Measurements from ENCODE around the gene NFATC2IP.

The NFATC2IP gene

DNA sequence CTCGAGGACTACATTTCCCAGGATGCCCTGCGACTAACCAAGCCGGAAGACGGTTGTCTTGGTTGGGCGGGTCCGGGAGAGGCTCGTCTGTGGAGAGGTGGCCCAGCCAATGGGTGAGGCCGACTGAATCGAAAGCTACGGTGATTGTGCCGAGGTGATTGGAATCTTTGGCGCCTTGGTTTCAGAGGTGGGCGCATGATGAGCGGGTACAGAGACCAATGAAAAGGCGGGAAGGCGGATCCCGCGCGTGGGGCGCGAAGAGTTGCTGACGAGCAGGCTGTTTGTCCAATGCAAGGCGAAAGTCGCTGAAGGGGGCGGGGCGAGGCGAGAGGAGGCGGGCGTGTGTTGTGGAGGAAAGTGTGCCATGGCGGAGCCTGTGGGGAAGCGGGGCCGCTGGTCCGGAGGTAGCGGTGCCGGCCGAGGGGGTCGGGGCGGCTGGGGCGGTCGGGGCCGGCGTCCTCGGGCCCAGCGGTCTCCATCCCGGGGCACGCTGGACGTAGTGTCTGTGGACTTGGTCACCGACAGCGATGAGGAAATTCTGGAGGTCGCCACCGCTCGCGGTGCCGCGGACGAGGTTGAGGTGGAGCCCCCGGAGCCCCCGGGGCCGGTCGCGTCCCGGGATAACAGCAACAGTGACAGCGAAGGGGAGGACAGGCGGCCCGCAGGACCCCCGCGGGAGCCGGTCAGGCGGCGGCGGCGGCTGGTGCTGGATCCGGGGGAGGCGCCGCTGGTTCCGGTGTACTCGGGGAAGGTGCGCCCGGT is at the start of gene NFATC2IP:
TSS of gene NFATC2IP (plus strand) at position 290 of the 762 bp plus-strand sequence. CDS start at position 365, 75 bp downstream.
- Mint-ChIP-seq H3K4me3 (peak within 1 kb of the TSS; percentile 97), H3K36me3 (ENCODE audit: low read depth) (peaks cover 51% of the 10 kb centered on the region), H3K27ac (peak within 1 kb of the TSS; percentile 97), H3K9me3 (no peaks in the 10 kb centered on the region), H3K4me1 (ENCODE audit: low read depth) (peaks cover 33% of the 10 kb centered on the region), H3K27me3 (no peaks in the 10 kb centered on the region)
- peak; percentile 100 for DNase-seq

DNA sequence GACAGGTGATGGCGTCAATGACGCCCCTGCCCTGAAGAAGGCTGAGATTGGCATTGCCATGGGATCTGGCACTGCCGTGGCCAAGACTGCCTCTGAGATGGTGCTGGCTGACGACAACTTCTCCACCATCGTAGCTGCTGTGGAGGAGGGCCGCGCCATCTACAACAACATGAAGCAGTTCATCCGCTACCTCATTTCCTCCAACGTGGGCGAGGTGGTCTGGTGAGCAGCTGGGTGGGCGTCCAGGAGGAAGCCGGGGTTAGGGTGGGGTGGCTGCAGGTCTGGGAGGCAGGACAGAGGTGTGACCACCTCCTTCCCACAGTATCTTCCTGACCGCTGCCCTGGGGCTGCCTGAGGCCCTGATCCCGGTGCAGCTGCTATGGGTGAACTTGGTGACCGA is 48.9 kb upstream of the NFATC2IP start:
- H3K9me3 Mint-ChIP-seq, result no peaks in the 10 kb centered on the region
- H3K4me3 Mint-ChIP-seq, result no peak overlapping the region
- no peaks in the 10 kb centered on the region for H3K27me3 Mint-ChIP-seq
- no peak for DNase-seq
- H3K27ac Mint-ChIP-seq, result no peak overlapping the region
- H3K36me3 Mint-ChIP-seq (ENCODE audit: low read depth), result peaks cover 8% of the 10 kb centered on the region
- H3K4me1 Mint-ChIP-seq (ENCODE audit: low read depth), result peaks cover 3% of the 10 kb centered on the region

DNA sequence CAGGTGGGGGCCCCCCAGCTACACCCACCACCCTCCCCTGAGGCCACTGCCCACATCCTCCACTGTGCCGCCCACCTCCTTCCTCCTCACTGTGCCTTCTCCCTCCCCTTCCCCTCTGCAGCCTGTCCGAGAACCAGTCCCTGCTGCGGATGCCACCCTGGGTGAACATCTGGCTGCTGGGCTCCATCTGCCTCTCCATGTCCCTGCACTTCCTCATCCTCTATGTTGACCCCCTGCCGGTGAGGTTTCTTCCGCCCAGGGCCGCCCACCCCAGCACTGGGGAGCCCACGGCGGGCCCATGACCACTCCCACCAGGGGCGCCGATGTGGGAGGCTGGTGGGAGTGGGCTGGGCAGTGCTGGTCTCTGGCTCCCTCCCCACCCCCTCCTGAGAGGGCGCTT is 47.8 kb upstream of the NFATC2IP start:
- Mint-ChIP-seq H3K27ac (no peak overlapping the region), H3K9me3 (no peaks in the 10 kb centered on the region), H3K4me1 (ENCODE audit: low read depth) (peaks cover 3% of the 10 kb centered on the region), H3K36me3 (ENCODE audit: low read depth) (peaks cover 10% of the 10 kb centered on the region), H3K4me3 (no peak overlapping the region), H3K27me3 (no peaks in the 10 kb centered on the region)
- DNase-seq, result no peak

DNA sequence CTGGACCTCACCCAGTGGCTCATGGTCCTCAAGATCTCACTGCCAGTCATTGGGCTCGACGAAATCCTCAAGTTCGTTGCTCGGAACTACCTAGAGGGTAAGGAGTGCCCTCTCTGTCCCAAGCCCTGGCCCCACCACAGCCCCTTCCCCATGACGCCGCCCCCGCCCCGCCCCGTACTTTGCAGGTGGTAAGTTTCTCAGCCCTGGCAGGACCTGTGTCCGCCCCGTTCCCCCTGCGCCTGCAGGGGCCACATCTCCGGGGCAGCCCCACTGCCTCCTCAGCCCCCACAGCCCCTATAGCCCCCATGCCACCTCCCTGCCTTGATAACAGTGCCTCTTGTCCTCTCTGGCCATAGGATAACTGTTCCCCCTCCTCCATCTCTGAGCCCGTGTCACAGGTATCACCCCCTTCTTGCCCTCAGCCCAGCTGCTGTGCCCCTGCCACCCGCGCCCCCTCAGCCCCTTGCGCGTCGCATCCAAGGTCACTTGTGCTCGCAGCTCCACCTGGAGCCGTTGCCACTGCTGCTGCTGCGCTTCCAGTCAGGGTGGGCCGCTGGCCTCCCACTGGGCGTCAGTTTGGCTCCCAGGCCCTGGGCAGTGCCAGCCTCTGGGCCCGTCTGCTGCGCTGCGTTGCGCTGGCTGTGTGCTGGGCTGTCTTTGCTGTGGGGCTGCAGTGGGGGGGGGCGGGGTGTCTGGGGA is 47.2 kb upstream of the NFATC2IP start:
- no peaks in the 10 kb centered on the region for H3K27me3 Mint-ChIP-seq
- H3K27ac Mint-ChIP-seq, result no peak overlapping the region
- DNase-seq, result no peak
- no peaks in the 10 kb centered on the region for H3K9me3 Mint-ChIP-seq
- H3K36me3 Mint-ChIP-seq (ENCODE audit: low read depth), result peaks cover 14% of the 10 kb centered on the region
- peaks cover 3% of the 10 kb centered on the region for H3K4me1 Mint-ChIP-seq (ENCODE audit: low read depth)
- H3K4me3 Mint-ChIP-seq, result no peak overlapping the region

DNA sequence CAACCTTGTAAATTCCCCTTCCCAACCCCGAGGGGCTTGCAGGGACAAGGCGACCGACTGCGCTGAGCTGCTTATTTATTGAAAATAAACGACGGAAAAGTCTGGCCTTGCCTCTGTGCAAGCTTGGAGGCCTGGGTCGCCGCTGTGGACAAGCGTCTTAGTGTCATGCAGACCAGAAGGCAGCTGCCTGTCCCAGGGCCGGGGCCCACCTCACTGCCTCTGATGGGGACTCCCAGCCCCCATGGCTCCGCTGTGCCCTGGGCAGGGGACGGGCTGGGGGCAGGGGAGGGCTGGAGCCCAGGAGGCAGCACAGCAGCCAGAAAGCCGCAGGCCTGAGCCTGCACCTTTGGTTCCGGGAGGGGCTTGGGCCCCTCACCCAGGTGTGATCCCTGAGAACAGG is 46.4 kb upstream of the NFATC2IP start:
- no peak overlapping the region for H3K4me3 Mint-ChIP-seq
- H3K4me1 Mint-ChIP-seq (ENCODE audit: low read depth), result peaks cover 3% of the 10 kb centered on the region
- H3K27me3 Mint-ChIP-seq, result no peaks in the 10 kb centered on the region
- H3K27ac Mint-ChIP-seq, result no peak overlapping the region
- DNase-seq, result no peak
- H3K9me3 Mint-ChIP-seq, result no peaks in the 10 kb centered on the region
- peaks cover 17% of the 10 kb centered on the region for H3K36me3 Mint-ChIP-seq (ENCODE audit: low read depth)

DNA sequence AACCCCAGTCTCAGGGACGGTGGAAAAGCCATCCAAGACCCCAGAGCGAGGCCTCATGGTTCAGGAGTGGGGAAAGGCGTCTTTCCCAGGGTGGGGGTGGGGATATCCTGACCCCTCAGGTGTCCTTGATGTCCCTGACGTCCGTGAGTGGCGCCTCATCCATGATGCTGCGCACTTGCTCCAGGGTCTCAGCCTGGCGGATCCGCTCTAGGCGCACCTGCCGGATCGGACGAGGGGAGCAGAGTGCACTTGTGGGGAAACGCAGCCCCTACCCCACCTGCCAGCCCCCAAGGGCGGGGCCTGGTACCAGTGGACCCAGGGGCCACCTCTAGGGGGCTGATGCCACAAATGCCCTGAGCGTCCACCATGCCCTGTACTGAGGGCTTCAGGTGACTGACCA is 45.9 kb upstream of the NFATC2IP start:
- Mint-ChIP-seq H3K4me1 (ENCODE audit: low read depth) (peaks cover 3% of the 10 kb centered on the region), H3K27ac (no peak overlapping the region), H3K9me3 (no peaks in the 10 kb centered on the region), H3K4me3 (no peak overlapping the region), H3K27me3 (no peaks in the 10 kb centered on the region), H3K36me3 (ENCODE audit: low read depth) (peaks cover 17% of the 10 kb centered on the region)
- DNase-seq, result no peak

DNA sequence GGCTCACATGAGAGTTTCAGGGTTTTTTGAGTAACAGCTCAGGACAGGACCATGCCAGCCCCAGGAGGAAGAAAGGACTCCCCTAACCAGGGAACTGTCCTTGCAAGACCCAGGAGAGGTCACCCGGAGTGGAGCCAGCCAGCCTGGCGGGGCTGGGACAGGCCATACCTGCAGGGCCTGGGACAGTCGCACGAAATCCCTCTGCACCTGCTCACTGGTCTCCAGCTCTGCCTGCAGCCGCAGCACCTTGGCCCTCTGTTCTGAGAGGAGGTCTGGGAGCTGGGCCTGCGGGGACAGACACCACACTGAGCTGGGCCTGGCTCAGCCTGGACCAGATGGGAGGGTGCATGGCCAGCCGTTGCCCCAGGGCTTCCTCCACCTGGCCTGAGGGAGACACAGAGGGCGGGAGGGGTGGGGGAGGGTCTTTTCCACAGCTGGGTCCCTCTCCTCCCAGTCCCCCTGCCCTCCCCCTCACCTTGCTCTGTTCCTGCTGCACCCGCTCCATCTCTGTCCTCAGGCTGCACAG is 45.4 kb upstream of the NFATC2IP start:
- H3K36me3 Mint-ChIP-seq (ENCODE audit: low read depth), result peaks cover 20% of the 10 kb centered on the region
- DNase-seq, result no peak
- H3K27ac Mint-ChIP-seq, result no peak overlapping the region
- H3K9me3 Mint-ChIP-seq, result no peaks in the 10 kb centered on the region
- peaks cover 3% of the 10 kb centered on the region for H3K4me1 Mint-ChIP-seq (ENCODE audit: low read depth)
- H3K27me3 Mint-ChIP-seq, result no peaks in the 10 kb centered on the region
- H3K4me3 Mint-ChIP-seq, result no peak overlapping the region

DNA sequence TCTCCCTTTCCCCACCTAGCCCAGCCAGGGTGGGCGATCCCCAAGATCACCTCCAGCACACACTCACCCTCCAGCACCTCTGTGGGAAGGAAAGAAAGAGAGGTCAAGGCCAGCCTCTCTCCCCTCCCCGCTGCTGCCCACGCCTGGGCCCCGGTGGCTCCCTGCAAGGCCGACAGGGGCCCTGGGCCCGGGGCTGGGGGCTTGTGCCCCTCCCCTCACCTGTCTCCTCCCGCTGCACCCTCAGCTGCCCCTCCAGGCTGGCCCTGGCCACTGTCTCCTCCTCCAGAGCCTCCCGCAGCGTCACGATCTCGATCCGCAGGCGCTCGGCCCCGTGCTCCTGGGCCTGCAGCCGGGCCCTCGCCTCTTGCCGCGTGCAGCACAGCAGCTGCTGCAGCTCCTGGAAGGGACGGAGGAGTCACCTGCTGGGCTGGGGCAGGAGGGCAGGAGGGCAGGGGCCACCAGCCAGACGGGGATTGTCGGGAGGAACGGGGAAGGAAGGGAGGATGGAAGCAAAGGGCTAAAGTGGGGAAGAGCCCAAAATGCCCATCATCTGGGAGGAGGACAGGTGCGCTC is 44.9 kb upstream of the NFATC2IP start:
- Mint-ChIP-seq H3K27me3 (no peaks in the 10 kb centered on the region), H3K36me3 (ENCODE audit: low read depth) (peaks cover 23% of the 10 kb centered on the region), H3K27ac (no peak overlapping the region), H3K4me3 (no peak overlapping the region), H3K4me1 (ENCODE audit: low read depth) (peaks cover 3% of the 10 kb centered on the region), H3K9me3 (no peaks in the 10 kb centered on the region)
- DNase-seq, result no peak

DNA sequence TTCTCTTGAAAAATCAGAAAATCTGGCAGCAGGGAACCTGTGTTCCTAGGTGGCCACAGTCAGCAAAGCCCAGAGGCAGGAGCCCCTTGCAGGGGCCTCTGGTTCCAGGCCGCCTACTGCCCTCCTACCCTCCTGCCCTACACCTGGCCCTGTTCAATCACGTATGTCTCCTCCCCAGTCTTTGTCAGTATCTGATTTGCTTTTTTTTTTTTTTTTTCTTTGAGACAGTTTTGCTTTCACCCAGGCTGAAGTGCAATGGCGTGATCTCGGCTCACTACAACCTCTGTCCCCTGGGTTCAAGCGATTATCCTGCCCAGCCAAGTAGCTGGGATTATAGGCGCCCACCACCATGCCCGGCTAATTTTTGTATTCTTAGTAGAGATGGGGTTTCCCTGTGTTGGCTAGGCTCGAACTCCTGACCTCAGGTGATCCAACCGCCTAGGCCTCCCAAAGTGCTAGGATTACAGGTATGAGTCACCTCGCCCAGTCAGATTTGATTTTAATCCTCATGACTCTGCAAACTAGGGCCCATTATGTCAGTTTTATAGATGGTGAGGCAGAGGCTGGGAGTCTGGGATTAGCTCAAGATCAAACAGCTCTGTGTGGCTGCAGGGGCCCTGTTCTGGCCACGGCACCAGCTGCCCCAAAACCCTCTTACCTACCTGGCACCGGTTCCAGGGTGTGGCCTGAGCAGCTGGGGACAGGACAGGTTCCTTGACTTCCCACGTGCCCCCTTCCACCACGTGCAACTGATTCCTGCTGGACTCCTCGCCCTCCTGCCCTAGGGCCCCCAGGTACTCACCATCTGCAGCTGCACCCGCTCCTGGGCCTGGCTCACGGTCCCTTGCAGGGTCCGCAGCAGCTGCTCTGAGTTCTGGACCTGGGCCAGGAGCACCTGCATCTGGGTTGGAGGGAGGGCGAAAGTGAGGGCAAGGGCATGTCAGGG is 40.4 kb upstream of the NFATC2IP start:
- peaks cover 46% of the 10 kb centered on the region for H3K36me3 Mint-ChIP-seq (ENCODE audit: low read depth)
- no peaks in the 10 kb centered on the region for H3K9me3 Mint-ChIP-seq
- no peak overlapping the region for H3K4me3 Mint-ChIP-seq
- no peak overlapping the region for H3K27ac Mint-ChIP-seq
- no peaks in the 10 kb centered on the region for H3K27me3 Mint-ChIP-seq
- DNase-seq, result no peak
- no peaks in the 10 kb centered on the region for H3K4me1 Mint-ChIP-seq (ENCODE audit: low read depth)

DNA sequence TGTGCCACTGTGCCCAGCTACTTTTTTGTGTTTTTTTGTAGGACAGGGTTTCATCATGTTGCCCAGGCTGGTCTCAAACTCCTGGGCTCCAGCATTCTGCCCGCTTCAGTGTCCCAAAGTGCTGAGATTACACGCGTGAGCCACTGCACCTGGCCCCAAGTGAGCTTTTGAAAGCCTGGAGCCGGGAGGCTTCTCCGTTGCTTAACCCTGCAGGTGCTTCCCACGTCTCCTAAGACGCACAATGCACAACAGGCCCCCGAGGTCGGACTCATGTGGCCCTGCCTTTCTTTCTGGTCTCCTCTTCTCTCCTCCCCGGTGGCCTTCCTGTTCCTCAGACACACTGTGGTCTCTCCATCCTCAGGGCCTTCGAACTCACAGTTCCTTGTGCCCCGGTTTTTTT is 38.2 kb upstream of the NFATC2IP start:
- Mint-ChIP-seq H3K27me3 (no peaks in the 10 kb centered on the region), H3K36me3 (ENCODE audit: low read depth) (peaks cover 60% of the 10 kb centered on the region), H3K9me3 (no peaks in the 10 kb centered on the region), H3K4me3 (no peak overlapping the region), H3K4me1 (ENCODE audit: low read depth) (no peaks in the 10 kb centered on the region), H3K27ac (no peak overlapping the region)
- no peak for DNase-seq

DNA sequence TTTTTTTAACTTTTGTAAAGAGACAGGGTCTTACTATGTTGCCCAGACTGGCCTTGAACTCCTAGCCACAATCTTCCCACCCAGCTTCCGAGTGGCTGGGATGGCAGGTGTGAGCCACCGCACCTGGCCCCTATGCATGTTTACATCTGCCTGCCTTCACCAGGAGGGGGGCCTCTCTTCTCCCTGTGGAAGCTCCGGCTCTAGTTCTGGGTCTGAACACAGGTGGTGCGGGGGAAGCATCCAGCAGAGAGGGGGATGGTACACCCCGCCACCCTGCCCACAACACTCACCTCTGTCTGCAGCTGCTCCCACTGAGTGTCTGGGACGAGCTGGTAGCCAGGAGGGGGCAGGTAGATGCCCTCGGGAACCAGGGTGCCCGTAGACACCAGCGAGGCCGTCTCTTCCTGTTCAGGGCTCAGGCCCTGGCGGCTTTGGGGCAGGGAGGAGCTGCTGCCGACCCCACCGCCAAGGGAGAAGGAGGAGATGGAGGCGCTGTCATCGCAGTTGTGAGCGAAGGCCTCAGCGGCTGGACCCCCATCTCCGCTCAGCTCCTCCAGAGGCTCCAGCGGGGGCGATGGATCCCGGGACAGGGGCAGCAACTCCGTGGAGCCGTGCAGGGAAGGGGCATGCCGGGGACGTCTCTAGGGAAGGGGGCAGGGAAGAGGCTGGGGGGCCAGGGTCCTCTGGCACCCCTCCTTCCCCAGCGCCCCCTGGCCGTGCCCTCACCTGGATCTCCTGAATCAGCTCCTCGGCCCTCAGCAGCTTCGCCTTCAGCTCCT is 36.6 kb upstream of the NFATC2IP start:
- no peak for DNase-seq
- Mint-ChIP-seq H3K36me3 (ENCODE audit: low read depth) (peaks cover 64% of the 10 kb centered on the region), H3K27me3 (no peaks in the 10 kb centered on the region), H3K9me3 (no peaks in the 10 kb centered on the region), H3K27ac (no peak overlapping the region), H3K4me3 (no peak overlapping the region), H3K4me1 (ENCODE audit: low read depth) (no peaks in the 10 kb centered on the region)

DNA sequence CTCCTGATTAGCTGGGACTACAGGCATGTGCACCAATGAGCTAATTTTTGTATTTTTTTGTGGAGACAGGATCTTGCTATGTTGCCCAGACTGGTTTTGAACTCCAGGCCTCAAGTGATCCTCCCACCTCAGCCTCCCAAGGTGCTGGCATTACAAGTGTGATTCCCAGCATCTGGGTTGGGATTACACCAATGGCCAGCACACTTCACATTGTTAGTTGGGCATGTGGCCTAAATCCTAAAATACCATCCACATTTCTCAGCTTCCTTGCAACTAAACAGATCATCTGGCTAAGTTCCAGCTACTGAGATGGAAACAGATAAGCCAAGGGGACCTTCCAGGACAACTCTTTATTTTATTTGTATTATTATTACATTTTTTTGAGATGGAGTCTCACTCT is 35.6 kb upstream of the NFATC2IP start:
- H3K9me3 Mint-ChIP-seq, result no peaks in the 10 kb centered on the region
- no peak overlapping the region for H3K27ac Mint-ChIP-seq
- no peaks in the 10 kb centered on the region for H3K27me3 Mint-ChIP-seq
- H3K4me3 Mint-ChIP-seq, result no peak overlapping the region
- DNase-seq, result no peak
- peaks cover 70% of the 10 kb centered on the region for H3K36me3 Mint-ChIP-seq (ENCODE audit: low read depth)
- no peaks in the 10 kb centered on the region for H3K4me1 Mint-ChIP-seq (ENCODE audit: low read depth)

DNA sequence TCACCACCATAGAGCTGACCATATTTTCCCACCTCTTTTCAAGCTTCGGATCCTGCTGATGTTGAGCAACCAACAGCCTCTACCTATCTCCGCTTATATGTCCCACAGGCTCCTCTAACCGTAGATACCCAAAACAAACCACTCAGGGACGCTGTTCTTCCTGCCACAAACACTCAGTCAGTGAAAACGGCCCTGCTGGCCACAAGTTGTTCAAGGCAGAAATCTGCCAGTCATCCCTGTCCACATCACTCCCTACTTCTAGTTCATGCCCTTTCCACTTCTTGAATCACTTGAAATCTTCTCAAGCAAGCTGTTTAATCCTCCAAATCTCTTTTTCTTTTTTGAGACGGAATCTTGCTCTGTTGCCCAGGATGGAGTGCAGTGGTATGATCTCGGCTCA is 33.6 kb upstream of the NFATC2IP start:
- H3K27ac Mint-ChIP-seq, result no peak overlapping the region
- no peaks in the 10 kb centered on the region for H3K9me3 Mint-ChIP-seq
- H3K4me1 Mint-ChIP-seq (ENCODE audit: low read depth), result no peaks in the 10 kb centered on the region
- H3K36me3 Mint-ChIP-seq (ENCODE audit: low read depth), result peaks cover 69% of the 10 kb centered on the region
- DNase-seq, result no peak
- no peak overlapping the region for H3K4me3 Mint-ChIP-seq
- H3K27me3 Mint-ChIP-seq, result no peaks in the 10 kb centered on the region

All from activated T-cell treated with anti-CD3 and anti-CD28 coated beads, Interleukin-2, amount 50 U/mL, for 24 hours (primary cell).